D721Med (cell line): ENCODE results near the gene TRAF3IP1.

Experiments
- DNase-seq: peaks from one replicate; pipeline ENCODE4 v3.0.0; 2011; ENCODE audit warnings: low spot score; ENCODE audit not compliant: insufficient read length
- FAIRE-seq: peaks from 2 replicates; lab custom pipeline; 2011; peaks lifted over from hg19 to GRCh38; lab: Jason Lieb, UNC
- TF ChIP-seq, protein P1 (sequence below): IDR thresholded peaks from 2 replicates; pipeline ENCODE4 v1.5.1; 2012; ENCODE audit warnings: mild to moderate bottlenecking, control low read depth; ENCODE audit not compliant: insufficient read depth; ENCODE audit errors: missing control alignments

Gene TRAF3IP1

GRCh38 chr2:238431456-238431855 is 111.1 kb downstream of the TRAF3IP1 start:
- FAIRE-seq (no peak), DNase-seq (no peak)
- TF ChIP-seq, protein P1, sequence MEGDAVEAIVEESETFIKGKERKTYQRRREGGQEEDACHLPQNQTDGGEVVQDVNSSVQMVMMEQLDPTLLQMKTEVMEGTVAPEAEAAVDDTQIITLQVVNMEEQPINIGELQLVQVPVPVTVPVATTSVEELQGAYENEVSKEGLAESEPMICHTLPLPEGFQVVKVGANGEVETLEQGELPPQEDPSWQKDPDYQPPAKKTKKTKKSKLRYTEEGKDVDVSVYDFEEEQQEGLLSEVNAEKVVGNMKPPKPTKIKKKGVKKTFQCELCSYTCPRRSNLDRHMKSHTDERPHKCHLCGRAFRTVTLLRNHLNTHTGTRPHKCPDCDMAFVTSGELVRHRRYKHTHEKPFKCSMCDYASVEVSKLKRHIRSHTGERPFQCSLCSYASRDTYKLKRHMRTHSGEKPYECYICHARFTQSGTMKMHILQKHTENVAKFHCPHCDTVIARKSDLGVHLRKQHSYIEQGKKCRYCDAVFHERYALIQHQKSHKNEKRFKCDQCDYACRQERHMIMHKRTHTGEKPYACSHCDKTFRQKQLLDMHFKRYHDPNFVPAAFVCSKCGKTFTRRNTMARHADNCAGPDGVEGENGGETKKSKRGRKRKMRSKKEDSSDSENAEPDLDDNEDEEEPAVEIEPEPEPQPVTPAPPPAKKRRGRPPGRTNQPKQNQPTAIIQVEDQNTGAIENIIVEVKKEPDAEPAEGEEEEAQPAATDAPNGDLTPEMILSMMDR: no peak

GRCh38 chr2:238433300-238433915 is 113.1 kb downstream of the TRAF3IP1 start:
- DNase-seq (no peak), FAIRE-seq (no peak)
- TF ChIP-seq, protein P1: no peak

DNA sequence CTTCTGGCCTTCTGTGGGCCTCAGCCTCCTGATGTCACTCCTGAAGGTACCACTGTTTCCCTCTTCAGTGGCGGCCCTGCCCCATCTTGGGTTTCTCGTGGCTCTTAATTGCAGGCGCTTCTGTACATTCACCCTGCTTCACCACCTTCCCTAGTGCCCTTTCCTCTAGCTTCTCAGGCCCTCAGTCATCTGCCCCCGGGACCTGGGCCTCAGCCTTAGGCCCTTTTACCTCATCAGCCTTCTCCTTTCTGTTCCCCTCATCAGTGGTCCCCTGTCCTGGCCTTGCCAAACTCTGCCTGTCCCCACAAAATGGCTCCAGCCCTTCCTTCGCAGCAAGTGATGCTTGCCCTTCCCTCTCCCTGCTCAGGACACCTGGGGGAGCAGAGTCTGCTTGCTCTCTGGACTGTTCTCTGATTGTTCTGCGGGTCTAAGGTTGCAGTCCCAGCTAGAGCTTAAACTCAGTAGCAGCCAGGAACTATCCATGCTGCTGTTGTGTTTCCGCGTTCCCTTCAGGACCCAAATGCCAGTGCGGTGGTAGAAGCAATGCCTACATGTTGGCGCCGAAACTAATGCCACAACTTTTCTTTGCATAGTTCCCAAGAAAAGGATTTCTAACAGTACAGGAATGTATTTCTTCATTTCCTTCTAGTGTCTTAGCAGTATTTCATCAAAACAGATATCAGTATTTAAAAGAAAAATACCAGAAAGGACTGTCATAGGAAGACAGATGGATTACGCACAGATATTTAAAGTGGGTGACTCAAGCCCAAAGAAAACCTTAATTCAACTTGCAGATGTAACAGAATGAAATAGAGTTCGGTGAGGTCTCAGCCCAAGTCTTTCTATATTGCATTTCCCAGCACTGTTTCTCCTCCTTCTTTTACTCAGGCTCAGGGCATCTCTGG is 113.9 kb downstream of the TRAF3IP1 start:
- FAIRE-seq (no peak), DNase-seq (no peak)
- TF ChIP-seq, protein P1: no peak

DNA sequence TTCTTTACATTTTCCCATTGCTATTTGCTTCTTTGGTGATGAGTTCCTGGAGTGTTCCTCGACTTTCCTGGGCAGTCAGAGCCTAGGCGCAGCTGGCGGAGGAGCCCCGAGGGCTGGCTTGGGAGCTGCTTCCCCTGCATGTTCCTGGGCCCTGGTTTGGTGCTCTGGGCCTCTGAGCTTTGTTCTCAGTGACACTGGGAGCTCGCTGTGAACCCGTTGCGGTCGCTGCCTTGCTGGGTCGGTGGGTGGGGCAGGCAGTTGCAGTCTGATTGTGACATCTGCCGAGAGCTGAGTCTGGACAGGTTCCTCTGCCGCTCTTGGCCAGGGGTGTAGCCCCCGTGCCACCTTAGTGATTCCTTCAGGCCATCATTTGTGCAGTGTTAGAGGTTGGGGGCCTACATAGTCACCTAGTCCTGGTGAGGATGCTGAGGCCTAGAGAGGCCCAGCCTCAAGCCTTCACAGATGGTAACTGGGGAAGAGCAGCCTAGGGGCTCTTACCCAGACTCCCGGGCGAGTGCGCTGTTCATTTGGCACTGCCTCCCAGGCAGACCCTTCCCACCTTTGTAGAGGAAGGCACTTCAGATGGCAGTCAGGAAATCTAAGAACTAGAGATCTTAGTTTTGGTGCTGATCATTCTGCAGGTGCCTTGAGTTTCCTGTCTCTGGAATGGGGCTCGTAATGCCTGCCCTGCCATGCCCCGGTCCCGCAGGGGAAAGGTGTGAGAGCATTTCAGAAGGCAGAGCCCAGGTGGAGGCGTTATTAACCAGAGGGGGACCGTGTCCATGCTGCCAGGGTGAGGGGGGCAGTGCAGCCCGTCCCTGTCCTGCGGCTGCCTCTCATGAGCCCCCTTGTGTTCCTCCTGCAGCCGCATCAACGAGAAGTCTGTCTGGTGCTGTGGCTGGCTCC is 114.8 kb downstream of the TRAF3IP1 start:
- FAIRE-seq (no peak), DNase-seq (no peak)
- TF ChIP-seq, protein P1: no peak

DNA sequence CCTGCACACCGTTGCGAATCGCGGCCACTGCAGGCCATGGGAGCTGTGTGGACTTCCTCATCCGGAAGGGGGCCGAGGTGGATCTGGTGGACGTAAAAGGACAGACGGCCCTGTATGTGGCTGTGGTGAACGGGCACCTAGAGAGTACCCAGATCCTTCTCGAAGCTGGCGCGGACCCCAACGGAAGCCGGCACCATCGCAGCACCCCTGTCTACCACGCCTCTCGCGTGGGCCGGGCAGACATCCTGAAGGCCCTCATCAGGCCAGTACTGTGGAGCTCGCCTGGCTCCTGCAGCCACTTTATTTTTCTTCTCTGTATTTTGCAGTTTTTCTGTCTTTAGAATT is 115.4 kb downstream of the TRAF3IP1 start:
- DNase-seq (no peak), FAIRE-seq (no peak)
- TF ChIP-seq, protein P1: no peak

DNA sequence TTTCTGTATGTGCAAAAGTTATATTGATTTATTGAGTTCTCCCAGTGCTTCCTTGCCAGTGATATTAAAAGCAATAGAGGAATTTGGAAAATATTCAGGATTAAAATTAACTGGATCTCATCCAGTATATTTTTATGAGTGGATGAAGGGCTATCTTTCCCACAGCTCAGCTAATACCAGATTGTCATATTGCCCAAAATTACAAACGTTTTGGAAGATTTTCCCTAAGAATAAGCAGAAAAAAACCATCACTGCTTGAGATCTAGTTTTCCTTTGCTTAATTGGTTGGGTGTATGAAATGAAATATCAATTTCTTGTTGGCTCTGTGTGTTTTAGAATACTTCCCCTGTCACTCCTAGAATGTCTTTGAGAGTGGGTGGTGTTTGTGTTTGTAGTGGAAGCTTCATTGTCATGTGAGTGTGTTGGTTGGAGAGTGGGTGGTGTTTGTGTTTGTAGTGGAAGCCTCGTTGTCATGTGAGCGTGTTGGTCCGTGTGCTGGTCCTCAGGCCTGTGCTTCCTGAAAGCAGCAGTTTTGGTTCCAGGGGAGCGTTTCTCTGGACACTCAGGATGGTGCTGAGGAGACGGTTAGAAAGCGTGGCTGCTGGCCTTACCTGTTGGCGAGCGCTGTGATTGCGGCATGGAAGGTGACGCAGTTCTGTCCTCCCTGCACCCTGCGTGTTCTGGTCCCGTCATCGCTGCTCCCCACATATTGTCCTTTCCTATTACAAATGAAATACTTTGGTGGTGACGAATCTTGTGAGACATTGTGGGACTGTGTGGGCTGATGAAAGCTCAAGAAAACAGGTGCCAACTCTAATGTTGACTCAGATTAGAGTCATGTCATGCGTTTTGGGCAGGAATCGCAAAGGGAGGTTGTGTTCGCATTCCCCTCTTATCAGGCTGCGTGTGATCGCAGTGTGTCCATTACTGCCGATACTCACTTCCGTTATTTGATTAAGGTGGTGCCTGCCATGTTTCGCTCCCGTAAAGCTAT is 118.8 kb downstream of the TRAF3IP1 start:
- TF ChIP-seq, protein P1: no peak
- no peak for DNase-seq
- FAIRE-seq: no peak
